Stimulated activated CD8-positive, alpha-beta memory T cell treated with anti-CD3 and anti-CD28 coated beads, Interleukin-7, amount 100 ng/mL, for 4 hours (primary cell): ENCODE measurements around the gene FAM98C.
"Not testable (repeated sequence)": the region's sequence is repeated elsewhere in the genome, so short reads cannot be mapped to it uniquely, and the experiment has no call there.

Experiments
- DNase-seq, 2 donors: peaks; one replicate each; pipeline ENCODE4 v3.0.0-alpha.2; 2020; ENCODE audit warnings: low read depth in 2 of 2

Gene FAM98C

DNA sequence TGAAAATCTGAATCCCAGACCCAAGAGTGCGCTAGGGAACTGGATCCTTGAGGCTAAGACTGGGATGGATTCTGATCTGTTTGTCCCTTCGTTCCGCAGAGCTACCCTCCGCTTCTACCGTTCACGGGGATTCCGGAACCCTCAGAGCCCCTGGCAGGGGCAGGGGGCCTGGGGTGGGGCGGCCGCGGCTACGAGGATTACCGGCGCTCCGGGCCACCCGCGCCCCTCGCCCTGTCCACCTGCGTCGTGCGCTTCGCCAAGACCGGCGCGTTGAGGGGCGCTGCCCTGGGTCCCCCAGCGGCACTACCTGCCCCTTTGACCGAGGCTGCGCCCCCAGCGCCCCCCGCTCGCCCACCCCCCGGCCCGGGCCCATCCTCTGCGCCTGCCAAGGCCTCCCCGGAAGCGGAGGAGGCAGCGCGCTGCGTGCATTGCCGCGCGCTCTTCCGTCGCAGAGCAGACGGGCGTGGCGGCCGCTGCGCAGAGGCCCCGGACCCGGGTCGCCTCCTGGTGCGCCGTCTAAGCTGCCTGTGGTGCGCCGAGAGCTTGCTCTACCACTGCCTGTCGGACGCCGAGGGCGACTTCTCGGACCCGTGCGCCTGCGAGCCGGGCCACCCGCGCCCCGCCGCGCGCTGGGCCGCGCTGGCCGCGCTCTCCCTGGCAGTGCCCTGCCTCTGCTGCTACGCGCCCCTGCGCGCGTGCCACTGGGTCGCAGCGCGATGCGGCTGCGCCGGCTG, 7.3 kb upstream of the FAM98C start:
- no peak for DNase-seq

DNA sequence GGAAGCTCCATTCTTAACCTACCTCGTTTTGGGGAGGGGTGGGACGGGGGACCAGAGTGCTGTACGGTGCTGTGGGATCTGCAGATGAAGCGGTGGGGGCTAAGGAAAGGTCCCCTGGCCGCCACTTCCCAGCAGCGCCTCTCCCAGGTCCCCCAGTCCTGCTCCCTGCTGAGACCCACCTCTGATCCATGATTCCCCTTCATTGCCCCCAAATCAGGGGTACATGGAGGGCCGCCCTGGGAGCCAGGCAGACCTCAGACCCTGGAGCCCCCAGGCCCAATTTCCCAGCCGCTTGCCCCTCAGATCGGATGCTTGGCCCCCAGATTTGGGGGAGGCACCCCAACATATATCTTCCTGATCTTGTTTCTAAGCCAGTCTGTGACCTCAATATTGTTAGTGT, 3.8 kb upstream of the FAM98C start:
- no peak for DNase-seq

DNA sequence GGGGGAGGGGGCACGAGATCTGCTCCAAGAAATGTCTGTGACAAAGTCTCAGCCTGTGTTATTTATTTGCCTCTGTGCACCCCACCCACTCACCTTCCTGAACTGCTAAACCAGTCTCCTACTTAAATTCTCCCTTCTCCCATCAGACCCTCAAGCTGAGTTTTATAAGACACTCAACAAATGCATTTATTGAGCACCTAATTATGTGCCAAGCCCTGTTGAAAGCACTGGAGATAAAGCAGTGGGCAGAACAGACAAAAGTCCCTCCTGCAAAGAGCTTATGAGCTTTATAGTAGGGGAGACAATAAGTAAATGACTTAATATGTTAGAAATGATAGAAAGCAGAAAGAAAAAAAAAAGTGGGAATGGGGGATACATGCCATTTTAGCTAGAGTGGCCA, 3.4 kb upstream of the FAM98C start:
- DNase-seq: no peak

DNA sequence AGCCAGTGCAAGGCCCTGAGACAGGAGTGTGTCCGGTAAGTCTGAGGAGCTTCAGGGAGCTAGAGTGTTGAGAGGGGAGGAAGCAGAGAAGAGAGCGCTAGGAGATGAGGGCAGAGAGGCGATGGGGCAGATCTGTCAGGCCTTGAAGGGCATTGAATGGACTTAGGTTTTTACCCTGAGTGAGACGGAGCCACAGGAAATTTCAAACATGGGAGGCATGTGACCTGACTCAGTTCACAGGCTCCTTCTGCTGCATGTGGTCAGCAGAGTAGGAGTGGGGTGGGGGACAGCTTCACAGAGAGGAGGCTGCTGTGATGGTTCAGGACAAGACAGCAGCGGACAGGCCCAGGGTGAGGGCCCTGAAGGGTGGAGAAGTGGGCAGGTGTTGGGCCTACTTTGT, 2.5 kb upstream of the FAM98C start:
- no peak for DNase-seq

DNA sequence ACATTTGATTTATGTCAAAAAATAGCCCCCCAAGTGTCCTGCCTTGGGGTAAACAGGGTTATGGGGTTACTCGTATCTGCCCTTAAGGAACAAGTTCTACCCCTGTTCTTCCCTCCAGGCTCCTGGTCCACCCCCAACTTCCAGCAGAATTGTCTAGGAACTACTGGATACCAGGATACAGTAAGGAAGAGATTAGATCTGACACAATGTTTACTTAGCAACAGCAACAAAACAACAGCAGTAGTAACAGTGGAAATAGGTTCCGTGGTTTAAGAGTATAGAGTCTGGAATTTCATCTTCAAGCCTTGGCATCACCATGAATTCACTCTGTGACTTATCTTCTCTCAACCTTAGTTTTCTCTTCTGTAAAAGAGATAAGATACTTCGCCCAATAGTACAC, 1.7 kb upstream of the FAM98C start:
- DNase-seq: no peak

DNA sequence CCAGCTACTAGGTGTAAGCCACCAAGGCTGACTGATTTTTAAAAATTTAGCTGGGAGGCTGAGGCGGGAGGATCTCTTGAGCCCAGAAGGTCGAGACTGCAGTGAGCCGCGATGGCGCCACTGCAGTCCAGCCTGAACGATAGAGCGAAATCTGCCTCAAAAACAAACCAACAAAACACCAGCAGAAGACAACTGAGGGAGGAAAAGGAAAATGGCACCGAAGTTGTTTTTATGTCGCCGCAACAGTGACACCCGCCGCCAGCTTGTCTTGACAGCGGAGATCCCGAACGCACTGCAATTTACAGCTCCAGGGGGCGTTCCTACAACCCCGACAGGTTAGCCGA, 298 bp upstream of the FAM98C start:
- DNase-seq: no peak

DNA sequence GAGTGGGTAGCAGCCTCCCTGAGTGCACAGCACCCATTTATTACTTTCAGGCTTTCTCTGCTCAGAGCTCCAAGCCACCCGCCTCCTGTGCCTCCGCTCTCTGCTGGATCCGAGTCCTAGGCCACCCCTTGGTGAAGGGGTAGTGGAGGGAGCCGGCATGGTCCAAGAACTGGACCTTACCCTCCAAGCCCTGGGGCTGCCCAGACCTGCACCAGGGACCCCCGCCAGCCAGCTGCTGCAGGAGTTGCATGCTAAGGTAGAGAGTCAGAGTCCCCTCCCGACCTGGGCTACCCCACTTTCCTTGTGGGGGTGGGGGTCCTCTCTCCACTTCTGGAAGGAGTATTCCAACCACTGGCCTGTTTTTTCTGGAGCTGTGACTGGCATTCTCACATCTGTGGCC, 2.0 kb downstream of the FAM98C start:
- no peak for DNase-seq

DNA sequence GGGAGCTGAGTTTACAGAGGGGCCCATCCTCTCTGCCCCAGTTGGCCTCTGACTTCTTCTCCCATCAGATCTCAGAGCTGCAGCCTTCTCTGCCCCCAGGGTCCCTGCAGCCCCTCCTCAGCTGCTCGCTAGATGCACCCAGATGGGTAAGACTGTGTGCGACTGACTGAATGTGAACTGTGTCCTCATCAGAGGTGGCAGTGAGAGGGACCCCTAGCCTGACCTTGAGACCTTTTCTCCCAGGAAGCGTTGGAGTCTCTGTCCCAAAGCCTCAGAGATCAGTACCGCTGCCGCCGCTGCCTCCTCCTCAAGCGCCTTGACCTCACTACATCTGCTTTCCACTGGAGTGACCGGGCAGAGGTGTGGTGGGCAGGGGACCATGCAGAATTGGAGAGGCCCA, 2.4 kb downstream of the FAM98C start:
- no peak for DNase-seq

DNA sequence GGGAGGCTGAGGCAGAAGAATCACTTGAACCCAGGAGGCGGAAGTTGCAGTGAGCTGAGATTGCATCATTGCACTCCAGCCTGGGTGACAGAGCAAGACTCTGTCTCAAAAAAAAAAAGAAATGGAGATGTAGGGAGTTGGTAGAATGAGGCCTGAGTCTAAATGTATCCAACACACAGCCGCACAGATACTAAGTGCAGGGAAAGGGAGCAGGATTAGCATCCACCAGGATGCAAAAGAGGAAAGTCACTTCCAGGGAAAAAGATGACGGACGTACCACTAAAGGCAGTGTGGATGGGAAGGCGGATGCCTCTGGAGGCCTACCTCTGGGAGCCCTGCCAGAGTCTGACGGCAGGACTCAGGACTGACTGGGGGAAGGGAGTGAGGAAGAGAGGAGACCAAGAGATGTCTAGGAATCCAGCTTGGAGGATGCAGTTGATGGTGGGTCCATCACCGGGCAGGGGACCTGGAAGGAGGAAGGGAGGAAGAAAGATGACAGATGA, 6.8 kb downstream of the FAM98C start:
- DNase-seq: no peak

DNA sequence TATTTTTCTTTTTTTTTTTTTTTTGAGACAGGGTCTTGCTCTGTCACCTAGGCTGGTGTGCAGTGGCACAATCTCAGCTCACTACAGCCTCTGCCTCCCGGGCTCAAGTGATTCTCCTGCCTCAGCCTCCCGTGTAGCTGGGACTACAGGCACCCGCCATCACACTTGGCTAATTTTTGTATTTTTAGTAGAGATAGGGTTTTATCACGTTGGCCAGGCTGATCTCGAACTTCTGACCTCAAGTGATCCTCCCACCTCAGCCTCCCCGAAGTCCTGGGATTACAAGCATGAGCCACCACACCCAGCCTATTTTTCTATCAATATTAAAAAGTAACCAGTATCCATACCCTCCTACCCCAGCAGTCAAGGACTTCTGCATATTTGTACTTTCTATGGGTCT, 7.5 kb downstream of the FAM98C start:
- DNase-seq: not testable (repeated sequence)

DNA sequence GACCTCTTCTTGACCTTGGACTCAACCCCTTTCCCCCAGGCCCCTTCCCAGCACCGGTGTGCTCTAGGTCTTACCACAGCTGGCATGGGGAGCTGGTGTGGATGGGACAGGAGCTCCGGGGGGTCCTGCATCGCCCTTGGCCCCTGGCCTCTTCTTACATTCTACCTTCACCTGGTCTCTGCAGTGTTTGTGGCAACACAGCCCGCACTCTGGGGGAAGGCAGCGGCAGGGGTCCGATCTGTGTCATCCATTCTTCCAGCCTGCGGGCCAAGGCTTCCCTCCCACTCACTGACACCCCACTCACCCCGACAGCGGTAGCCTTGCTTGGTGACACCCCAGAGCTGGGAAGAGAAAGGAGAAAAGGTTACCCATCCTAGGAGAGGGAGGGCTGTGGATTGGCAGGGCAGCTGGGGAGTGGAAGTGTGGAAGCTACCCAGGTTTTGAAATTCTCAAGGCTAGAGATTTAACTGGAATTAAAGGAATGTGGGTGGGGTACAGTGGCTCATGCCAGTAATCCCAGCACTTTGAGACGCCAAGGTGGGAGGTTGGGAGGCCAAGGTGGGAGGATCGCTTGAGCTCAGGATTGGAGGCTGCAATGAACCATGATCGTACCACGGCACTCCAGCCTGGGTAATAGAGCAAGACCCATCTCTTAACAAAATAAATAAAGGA, 8.3 kb downstream of the FAM98C start:
- no peak for DNase-seq

DNA sequence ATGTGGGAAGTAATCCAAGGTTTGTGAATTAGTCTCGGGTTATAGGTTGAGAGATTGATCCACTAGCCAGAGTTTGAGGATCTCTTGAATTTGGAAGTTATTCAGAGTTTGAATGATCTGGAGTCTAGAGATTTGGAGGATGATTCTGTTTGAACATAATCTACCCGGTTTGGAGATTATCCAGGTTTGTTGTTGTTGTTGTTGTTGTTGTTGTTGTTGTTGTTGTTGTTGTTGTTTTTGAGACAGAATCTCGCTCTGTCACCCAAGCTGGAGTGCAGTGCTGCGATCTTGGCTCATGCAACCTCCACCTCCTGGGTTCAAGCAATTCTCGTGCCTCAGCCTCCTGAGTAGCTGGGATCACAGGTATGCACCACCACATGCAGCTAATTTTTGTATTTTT, 9.0 kb downstream of the FAM98C start:
- not testable (repeated sequence) for DNase-seq

DNA sequence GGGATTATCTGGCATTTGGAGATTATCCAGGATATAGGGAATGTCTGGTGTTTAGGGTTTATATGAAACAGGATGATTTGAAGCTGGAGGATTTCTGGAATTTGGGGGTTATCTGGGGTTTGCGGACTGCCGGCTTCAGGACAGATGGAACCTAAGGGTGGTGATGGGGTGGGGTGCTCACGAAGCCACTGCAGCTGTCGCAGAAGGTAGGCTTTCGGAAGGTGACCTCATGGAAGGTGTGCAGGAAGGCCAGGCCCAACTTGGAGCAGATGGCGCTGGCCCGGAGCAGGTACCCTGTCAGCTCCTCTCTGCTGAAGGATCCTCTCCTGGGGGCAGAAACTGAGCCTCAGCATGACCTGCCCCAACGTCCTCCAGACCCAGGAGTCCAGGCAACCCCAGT, 9.6 kb downstream of the FAM98C start:
- DNase-seq: no peak

DNA sequence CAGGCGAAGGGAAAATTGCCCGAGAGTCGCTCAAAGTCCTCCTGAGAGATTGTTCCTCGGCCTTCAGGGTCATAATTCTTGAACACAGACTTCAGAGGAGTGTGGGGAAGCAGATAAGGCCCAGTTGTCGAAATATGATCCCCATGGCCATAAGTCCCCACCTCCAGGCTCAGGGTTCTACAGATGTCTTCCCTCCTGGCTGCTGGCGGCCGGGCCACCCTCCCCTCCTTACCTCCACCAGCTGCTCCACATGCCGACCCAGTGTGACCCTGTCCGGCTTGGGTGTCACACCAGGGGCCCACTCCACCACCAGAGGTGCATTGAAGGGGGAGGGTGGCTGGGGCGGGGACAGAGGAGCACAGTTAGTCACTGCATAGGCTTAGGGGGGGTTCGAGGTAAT, 10.1 kb downstream of the FAM98C start:
- no peak for DNase-seq

DNA sequence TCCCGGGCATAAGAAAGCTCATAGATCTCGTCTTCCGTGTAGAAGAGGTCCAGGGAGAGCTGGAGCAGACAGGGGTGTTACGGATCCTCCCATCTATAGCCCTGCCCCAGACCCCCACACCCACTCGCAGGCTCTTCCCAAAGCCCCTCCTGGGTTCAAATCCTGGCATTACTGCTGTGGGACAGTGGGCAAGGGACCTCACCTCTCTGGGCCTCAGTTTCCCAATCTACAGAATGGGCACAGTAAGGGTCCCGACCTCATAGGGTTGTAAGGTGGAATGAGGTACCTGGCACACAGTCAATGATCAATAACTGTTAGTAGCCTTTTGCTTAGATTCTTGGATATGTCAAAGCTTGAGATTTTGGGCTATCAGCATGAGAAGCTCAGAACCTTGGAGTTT, 10.5 kb downstream of the FAM98C start:
- no peak for DNase-seq

DNA sequence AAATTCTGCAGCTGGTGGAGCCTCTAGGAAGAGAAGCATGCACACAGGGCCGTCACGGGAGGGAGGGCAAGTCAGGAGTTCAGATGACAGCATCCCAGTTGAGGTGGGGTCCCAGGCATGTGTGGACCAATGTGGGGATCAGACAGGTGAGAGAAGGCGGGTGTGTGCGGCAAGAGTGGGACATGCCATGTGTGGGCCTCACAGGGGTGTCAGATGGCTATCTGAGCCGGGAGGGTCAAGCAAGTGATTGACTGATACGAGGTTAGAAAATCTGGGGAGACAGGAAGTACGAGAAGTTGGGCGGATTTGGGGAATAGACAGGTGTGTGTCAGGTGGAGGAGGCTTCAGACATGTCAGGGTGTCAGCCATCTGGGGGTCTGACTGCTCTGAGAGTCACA, 14.3 kb downstream of the FAM98C start:
- no peak for DNase-seq

DNA sequence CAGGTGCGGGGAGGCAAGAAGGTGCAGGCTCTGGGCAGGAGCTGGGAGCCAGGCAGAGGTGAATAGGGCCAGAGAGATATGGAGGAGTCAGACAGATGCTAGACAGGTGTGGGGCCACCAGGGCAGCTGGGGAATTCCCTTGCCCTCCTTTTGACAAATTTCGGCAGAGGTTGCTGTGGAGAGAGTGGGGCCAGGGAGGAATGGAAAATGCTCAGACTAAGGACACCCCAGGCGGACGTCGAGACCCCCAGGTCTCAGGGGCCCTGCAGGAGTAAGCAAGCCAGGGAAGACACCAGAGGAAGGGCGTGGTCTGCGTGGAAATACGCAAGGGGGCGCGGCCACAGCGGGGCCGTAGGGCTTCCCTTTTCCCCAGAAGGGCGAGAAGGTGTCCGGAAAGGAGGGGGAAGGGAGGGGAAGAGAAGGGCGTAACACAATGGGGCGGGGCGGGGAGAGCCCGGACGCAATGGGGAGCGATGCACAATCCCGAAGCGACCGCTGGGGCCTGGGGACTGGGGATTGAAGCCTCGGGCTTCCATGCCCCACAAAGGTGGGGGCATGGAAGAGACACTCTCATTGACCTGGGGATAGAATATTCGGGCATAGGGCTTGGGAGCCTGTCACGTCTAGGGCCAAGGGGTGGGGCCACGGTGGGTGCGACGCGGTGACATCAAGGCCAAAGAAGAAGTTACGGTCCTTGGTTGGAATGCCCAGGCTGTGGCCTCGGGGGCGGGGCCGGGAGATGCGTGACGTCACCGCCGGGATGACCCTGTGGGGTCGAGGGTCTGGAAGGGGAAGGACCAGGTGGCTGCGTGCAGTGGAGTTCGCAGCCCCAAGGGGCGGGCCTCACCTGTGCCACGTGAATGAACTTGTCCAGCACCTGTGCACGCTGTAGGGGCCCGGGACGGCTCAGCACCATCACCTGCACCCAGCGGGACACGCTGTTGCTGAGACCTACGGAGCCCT, 14.9 kb downstream of the FAM98C start:
- DNase-seq: peak; percentile 21 to 37

DNA sequence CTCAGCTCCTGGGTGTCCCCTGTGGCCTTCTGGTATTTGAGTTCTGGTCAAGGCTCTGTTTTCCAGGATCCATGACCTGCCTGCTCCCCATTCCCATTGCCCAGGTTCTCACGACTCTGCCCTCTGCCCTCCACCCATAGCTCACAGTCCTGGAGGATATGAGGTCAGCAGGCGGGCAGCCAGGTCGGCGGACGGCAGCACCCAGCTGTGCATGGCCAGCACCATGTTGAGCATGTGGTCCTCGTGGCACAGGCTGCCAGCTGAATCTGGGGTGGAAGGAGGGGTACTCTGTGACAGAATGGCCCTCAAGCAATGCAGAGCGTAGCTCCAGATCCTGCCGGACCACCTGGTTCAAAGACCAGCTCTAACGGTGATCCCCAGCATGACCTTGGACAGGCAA, 18.0 kb downstream of the FAM98C start:
- no peak for DNase-seq

DNA sequence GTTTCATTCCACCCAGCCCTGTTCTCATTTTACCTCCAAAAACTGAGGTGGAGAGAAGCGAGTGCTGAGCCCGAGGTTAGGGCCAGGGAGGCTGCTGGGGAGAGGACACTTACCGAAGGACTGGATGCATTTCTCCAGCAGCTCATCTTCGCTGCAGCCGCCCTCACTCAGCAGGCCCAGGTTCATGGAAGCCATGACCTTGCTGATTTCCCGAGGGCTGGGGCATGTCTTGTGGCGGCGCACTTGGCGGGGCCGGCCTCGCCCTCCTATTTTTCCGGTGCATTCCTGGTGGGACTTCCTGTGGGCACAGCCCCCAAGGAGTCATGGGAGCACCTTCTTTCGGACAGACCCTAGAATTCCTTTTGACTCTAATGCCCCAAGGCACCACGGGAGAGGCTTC, 19.0 kb downstream of the FAM98C start:
- no peak for DNase-seq

DNA sequence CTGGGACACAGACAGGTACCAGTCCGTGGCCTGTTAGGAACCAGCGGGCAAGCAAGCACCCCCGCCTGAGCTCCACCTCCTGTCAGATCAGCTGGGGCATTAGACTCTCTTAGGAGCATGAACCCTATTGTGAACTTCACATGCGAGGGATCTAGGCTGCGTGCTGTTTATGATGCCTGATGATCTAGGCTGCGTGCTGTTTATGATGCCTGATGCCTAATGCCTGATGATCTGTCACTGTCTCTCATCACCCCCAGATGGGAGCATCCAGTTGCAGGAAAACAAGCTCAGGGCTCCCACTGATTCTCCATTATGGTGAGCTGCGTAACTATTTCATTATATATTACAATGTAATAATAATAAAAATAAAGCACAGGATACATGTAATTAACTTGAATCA, 19.5 kb downstream of the FAM98C start:
- DNase-seq: no peak

DNA sequence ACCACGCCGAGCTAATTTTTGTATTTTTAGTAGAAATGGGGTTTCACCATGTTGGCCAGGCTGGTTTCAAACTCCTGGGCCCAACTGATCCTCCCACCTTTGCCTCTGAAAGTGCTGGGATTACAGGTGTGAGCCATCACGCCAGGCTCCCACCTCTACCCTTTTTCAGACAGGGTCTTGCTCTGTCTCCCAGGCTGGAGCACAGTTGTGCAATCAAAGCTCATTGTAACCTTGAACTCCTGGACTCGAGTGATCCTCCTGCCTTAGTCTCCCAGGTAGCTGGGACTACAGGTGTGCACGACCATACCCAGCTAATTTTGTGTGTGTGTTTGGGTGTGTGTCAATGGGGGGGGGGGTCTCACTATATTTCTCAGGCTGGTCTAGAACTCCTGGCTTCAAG, 21.4 kb downstream of the FAM98C start:
- DNase-seq: no peak

DNA sequence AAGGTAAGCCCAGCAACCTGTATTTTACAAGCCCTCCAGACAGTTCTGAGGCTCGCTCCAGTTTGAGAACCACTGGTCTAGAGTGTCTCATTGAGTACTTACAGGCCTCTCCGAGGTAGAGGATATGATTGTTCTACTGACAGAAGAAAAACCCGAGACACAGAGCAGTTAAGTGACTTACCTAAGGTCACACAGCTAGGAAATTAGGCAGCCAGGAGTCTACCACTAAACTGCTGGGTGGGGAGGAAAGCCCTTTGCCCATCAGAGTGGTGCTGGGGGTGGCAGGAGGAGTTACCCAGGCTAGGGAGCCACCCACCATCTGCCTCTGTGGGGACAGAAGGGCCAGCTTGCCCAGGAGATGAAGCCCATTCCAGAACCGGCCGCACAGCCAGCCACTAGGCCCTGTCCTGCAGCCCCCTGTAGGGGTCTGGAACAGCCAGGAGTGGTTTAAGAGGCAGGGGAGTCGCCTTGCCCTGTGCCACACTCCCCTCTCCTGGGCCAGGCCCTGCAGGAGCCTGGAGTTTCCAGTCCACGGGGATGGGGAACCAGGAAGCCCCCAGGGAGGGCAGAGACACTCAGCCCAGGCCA, 22.4 kb downstream of the FAM98C start:
- DNase-seq: no peak
